ENCODE measurements around the gene CDIPT. TPM values are rescaled to one million over a fixed set of nuclear protein-coding genes. Genes with fewer than 3 reads are reported as not detected.
"Not testable (repeated sequence)": the region's sequence is repeated elsewhere in the genome, so short reads cannot be mapped to it uniquely, and the experiment has no call there.

CDIPT gene
- total RNA-seq, 1 donor from 2014 or later, result 37.5 TPM

DNA sequence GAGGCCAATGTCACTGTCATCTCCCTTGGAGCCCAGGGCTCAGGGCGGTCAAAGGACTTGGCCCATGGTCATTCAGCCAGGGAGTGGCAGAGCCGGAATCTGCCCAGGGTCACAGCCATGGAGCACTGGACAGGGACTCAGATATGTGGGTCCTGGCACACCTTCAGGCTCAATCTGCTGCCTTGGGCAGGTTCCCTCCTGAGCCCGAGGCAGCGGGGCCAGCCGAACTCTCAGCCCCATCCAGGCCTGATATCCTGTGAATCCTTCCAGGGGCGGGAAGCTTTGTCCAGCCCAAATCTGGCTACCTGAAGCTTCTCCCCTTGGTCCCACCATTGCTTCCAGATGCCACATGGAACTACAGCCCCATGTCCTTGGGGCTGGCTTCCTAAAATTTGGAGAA is 12.2 kb upstream of the CDIPT start:
- Mint-ChIP-seq H3K36me3 (ENCODE audit: low read depth) (no peaks in the 10 kb centered on the region), H3K27ac (ENCODE audit: unreplicated experiment) (no peak overlapping the region), H3K27me3 (ENCODE audit: low read depth) (peaks cover 54% of the 10 kb centered on the region), H3K9me3 (peaks cover 4% of the 10 kb centered on the region), H3K4me1 (peaks cover 5% of the 10 kb centered on the region), H3K4me3 (no peak overlapping the region)
- DNase-seq (ENCODE audit: low read depth, low spot score), result no peak
- TF ChIP-seq, protein P1, sequence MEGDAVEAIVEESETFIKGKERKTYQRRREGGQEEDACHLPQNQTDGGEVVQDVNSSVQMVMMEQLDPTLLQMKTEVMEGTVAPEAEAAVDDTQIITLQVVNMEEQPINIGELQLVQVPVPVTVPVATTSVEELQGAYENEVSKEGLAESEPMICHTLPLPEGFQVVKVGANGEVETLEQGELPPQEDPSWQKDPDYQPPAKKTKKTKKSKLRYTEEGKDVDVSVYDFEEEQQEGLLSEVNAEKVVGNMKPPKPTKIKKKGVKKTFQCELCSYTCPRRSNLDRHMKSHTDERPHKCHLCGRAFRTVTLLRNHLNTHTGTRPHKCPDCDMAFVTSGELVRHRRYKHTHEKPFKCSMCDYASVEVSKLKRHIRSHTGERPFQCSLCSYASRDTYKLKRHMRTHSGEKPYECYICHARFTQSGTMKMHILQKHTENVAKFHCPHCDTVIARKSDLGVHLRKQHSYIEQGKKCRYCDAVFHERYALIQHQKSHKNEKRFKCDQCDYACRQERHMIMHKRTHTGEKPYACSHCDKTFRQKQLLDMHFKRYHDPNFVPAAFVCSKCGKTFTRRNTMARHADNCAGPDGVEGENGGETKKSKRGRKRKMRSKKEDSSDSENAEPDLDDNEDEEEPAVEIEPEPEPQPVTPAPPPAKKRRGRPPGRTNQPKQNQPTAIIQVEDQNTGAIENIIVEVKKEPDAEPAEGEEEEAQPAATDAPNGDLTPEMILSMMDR (conservative IDR thresholded peaks at IDR 0.05), result no peak

DNA sequence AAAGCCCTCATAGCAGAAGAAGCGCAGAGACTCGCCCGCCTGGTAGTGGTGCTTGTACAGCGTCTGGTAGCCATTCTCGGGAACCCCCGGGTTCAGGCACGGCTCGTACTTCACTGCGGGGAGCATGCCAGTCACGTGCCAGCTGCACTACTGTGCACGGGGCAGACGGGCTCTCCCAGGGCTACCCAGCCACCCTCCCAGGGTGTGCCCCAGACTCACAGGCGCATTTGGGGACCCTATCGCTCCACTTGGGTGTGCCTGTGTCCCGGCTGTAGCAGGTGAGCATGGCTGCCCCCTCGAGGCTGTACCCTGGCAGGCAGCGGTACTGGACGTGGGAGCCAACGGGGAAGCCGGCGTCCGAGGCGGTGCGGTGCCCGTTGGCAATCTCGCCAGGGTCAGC is 10.3 kb upstream of the CDIPT start:
- Mint-ChIP-seq H3K27me3 (ENCODE audit: low read depth) (peaks cover 44% of the 10 kb centered on the region), H3K36me3 (ENCODE audit: low read depth) (no peaks in the 10 kb centered on the region), H3K27ac (ENCODE audit: unreplicated experiment) (no peak overlapping the region), H3K4me1 (peaks cover 5% of the 10 kb centered on the region), H3K4me3 (no peak overlapping the region), H3K9me3 (peaks cover 4% of the 10 kb centered on the region)
- TF ChIP-seq, protein P1 (conservative IDR thresholded peaks at IDR 0.05), result no peak
- DNase-seq (ENCODE audit: low read depth, low spot score), result no peak

DNA sequence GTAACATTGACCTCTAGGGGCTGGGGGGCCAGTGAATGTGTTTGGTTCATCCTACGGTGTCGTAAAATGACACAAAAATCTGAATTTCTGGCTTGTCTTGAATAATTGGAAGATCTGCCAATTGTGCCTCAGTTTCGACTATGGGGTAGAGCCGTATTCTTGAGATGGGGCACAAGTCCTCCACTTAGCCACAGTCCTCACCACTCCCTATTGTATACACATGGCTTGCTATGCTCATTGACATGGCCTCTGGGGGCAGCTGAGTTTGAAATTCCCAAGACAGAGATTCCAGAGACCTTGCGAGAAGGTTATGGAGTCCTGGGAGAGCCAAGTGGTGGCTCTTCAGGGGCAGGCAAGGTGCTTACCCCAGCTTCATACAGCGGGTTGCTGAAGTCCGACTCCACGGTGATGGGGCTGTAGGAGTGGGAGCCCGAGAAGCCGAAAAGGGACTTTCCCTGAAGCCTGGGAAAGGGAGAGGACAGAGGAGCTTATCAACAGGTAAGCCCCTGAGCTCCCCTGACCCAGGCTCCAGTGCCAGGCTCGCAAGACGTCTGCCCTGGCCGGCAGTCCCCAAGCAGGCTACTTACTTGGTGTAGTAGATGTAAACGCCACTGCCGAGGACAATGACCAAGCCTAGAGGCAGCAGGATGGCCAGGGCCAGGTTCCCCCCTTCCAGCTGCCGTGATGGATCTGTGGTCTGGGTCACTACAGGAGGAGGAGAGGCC is 9.0 kb upstream of the CDIPT start:
- Mint-ChIP-seq H3K27ac (ENCODE audit: unreplicated experiment) (no peak overlapping the region), H3K4me3 (no peak overlapping the region), H3K36me3 (ENCODE audit: low read depth) (no peaks in the 10 kb centered on the region), H3K9me3 (no peaks in the 10 kb centered on the region), H3K4me1 (no peaks in the 10 kb centered on the region), H3K27me3 (ENCODE audit: low read depth) (peaks cover 31% of the 10 kb centered on the region)
- TF ChIP-seq, protein P1 (conservative IDR thresholded peaks at IDR 0.05), result no peak
- no peak for DNase-seq (ENCODE audit: low read depth, low spot score)

DNA sequence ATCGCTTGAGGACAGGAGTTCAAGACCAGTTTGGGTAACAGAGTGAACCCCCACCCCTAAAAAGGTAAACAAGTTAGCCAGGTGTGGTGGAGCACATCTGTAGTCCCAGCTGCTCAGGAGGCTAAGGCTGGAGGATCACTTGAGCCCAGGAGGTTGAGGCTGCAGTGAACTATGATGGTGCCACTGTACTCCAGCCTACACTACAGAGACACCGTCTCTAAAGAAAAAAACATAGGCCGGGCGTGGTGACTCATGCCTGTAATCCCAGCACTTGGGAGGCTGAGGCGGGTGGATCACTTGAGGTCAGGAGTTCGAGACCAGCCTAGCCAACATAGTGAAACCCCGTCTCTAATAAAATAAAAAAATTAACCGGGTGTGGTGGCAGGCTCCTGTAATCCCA is 6.0 kb upstream of the CDIPT start:
- not testable (repeated sequence) for H3K4me3 Mint-ChIP-seq; H3K27ac Mint-ChIP-seq (ENCODE audit: unreplicated experiment); H3K4me1 Mint-ChIP-seq; DNase-seq (ENCODE audit: low read depth, low spot score); H3K9me3 Mint-ChIP-seq; H3K27me3 Mint-ChIP-seq (ENCODE audit: low read depth); H3K36me3 Mint-ChIP-seq (ENCODE audit: low read depth)

DNA sequence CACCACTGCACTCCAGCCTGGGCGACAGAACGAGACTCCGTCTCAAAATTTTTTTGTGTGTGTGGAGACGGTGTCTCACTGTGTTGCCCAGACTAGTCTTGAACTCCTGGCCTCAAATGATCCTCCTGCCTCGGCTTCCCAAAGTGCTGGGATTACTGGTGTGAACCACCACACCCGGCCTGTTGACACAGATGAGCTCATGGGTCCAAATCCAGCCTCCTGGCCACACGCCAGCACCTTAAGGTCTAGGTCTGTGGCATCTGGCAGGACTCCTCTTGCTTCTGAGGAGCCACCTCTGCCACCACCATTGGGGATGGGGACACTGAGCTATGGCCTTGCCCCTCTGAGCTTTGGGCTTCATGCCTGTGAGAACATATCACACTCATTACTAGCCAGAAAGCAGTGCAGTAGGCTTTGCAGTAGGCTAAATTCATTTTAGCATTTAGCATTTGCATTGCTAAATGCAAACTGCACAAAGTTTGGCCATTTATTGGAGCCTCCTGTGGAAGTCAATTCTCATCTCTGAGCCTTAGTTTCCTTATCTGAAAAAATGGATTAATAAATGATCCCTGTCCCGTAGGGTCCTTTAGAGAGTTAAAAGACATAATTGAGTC is 5.5 kb upstream of the CDIPT start:
- Mint-ChIP-seq H3K9me3 (no peaks in the 10 kb centered on the region), H3K27me3 (ENCODE audit: low read depth) (peaks cover 2% of the 10 kb centered on the region), H3K4me3 (no peak overlapping the region), H3K4me1 (peaks cover 1% of the 10 kb centered on the region), H3K27ac (ENCODE audit: unreplicated experiment) (no peak overlapping the region), H3K36me3 (ENCODE audit: low read depth) (no peaks in the 10 kb centered on the region)
- TF ChIP-seq, protein P1 (conservative IDR thresholded peaks at IDR 0.05), result no peak
- no peak for DNase-seq (ENCODE audit: low read depth, low spot score)

DNA sequence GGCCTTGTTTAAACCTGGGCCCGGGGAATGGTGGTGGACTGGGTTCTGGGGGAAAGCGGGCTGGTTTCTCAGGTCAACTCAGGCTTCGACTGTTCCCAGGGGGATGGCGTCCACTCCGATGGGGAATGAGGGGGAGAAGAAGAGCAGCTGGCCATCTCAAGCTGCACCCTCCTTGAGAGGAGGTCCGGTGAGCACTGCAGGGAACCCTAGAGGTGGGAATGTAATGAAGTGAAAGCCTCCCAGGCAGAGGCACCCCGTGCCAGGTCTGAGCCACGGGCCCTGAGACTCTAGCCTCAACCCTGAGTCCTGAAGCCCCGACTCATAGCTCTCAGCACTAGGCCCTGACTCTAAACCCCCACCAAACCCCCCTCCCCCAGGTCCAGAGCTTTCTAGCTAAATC is 1.2 kb upstream of the CDIPT start:
- Mint-ChIP-seq H3K9me3 (no peaks in the 10 kb centered on the region), H3K36me3 (ENCODE audit: low read depth) (no peaks in the 10 kb centered on the region), H3K4me1 (peaks cover 19% of the 10 kb centered on the region), H3K4me3 (no peak overlapping the region), H3K27me3 (ENCODE audit: low read depth) (peaks cover 2% of the 10 kb centered on the region), H3K27ac (ENCODE audit: unreplicated experiment) (no peak overlapping the region)
- DNase-seq (ENCODE audit: low read depth, low spot score), result no peak
- TF ChIP-seq, protein P1 (conservative IDR thresholded peaks at IDR 0.05), result no peak
